Measurements from ENCODE around the gene BIVM. TPM values are rescaled to one million over a fixed set of nuclear protein-coding genes. Genes with fewer than 3 reads are reported as not detected.
"Not testable (repeated sequence)": the region's sequence is repeated elsewhere in the genome, so short reads cannot be mapped to it uniquely, and the experiment has no call there.

Gene BIVM
- polyA plus RNA-seq, 2 donors, result 4.4 to 8.3 TPM

DNA sequence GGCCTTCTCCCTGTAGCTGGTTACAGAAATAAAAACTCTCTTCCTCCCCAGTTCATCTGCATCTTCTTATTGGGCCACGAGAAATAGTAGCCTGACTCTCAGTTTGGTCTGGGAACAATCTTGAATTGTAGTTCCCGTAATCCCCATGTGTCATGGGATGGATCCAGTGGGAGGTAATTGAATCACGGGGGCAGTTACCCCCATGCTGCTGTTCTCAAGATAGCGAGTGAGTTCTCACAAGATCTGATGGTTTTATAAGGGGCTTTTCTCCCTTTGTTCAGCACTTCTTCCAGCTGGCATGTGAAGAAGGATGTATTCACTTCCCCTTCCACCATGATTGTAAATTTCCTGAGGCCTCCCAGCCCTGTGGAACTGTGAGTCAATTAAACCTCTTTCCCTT is 18.3 kb upstream of the BIVM start:
- not testable (repeated sequence) for H3K27me3 ChIP-seq (ENCODE audit: control insufficient read depth in 1 of 2, insufficient read depth in 2 of 2, low read length in 2 of 2)

DNA sequence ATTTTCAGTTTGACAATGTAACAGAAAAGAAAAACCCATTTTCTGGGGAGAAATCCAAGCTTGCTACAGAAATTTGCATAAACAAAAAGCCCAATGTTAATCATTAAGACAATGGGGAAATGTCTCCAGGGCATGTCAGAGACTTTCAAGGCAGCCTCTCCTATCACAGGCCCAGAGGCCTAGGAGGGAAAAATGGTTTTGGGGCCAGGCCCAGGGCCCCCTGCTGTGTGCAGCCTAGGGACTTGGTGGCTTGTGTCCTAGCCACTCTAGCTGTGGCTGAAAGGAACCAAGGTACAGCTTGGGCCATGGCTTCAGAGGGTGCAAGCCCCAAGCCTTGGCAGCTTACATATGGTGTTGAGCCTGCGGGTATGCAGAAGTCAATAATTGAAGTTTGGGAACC is 17.3 kb upstream of the BIVM start:
- Histone ChIP-seq H3K4me3 (ENCODE audit: low read depth in 1 of 2, low read length in 2 of 2) (no peak overlapping the region), H3K9me3 (ENCODE audit: control insufficient read depth in 2 of 2, insufficient read depth in 1 of 2, low read depth in 1 of 2, low read length in 1 of 2) (no peaks in the 10 kb centered on the region), H3K27me3 (ENCODE audit: control insufficient read depth in 1 of 2, insufficient read depth in 2 of 2, low read length in 2 of 2) (no peaks in the 10 kb centered on the region), H3K4me1 (ENCODE audit: control insufficient read depth in 2 of 2, insufficient read depth in 2 of 2, low read length in 1 of 2) (no peaks in the 10 kb centered on the region), H3K36me3 (ENCODE audit: control insufficient read depth in 2 of 2, insufficient read depth in 2 of 2, low read length in 1 of 2) (no peaks in the 10 kb centered on the region), H3K27ac (ENCODE audit: low read depth in 2 of 2, low read length in 1 of 2) (no peak overlapping the region)
- 99 to 100% methylated on average over 1 of the region's 1 CpG for WGBS, 2 donors

More for the DNA sequence above, 18.3 kb upstream of the BIVM start:
- not testable (repeated sequence) for H3K9me3 ChIP-seq (ENCODE audit: control insufficient read depth in 2 of 2, insufficient read depth in 1 of 2, low read depth in 1 of 2, low read length in 1 of 2); H3K36me3 ChIP-seq (ENCODE audit: control insufficient read depth in 2 of 2, insufficient read depth in 2 of 2, low read length in 1 of 2); H3K4me3 ChIP-seq (ENCODE audit: low read depth in 1 of 2, low read length in 2 of 2); H3K27ac ChIP-seq (ENCODE audit: low read depth in 2 of 2, low read length in 1 of 2); H3K4me1 ChIP-seq (ENCODE audit: control insufficient read depth in 2 of 2, insufficient read depth in 2 of 2, low read length in 1 of 2)
- 89 to 91% methylated on average over 4 of the region's 4 CpGs for WGBS, 2 donors

DNA sequence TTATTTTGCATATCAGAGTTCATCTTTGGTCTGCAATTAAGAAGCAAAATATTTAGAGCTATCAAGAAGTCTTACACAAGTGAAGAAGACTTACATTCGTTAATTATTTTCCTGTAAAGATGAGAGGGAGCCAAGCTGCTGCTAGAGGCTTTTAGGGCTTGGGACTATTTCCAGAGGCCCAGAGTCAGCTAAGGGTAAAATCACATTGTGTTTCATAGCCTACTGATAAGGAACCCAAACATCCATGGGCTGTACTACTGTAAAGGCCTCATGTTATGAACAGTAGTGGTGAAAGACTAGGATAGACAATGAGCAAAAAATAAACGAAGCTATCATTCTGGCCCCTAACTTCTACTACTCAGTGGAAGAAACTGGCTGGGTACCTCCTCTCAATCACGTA is 14.4 kb upstream of the BIVM start:
- no peaks in the 10 kb centered on the region for H3K27me3 ChIP-seq (ENCODE audit: control insufficient read depth in 1 of 2, insufficient read depth in 2 of 2, low read length in 2 of 2)
- no peak overlapping the region for H3K4me3 ChIP-seq (ENCODE audit: low read depth in 1 of 2, low read length in 2 of 2)
- H3K36me3 ChIP-seq (ENCODE audit: control insufficient read depth in 2 of 2, insufficient read depth in 2 of 2, low read length in 1 of 2), result no peaks in the 10 kb centered on the region
- no peaks in the 10 kb centered on the region for H3K9me3 ChIP-seq (ENCODE audit: control insufficient read depth in 2 of 2, insufficient read depth in 1 of 2, low read depth in 1 of 2, low read length in 1 of 2)
- H3K27ac ChIP-seq (ENCODE audit: low read depth in 2 of 2, low read length in 1 of 2), result no peak overlapping the region
- H3K4me1 ChIP-seq (ENCODE audit: control insufficient read depth in 2 of 2, insufficient read depth in 2 of 2, low read length in 1 of 2), result no peaks in the 10 kb centered on the region
- WGBS, 2 donors, result 86 to 90% methylated on average over 3 of the region's 3 CpGs

DNA sequence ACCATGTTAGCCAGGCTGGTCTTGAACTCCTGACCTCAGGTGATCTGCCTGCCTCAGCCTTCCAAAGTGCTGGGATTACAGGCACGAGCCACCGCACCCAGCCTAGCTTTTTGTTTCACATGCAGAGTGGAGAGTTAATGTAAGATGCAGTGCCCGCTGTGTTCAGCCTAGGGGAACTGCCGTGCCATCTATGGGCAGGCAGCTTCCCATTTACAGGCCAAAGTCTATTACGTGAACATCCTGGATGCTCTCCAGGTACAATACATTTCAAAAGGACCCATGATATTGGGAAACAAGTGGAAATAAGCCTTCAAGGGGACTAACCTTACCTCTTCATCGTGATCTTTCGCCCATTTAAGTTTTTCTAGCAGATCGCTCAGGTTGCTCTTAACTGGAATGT is 10.2 kb upstream of the BIVM start:
- Histone ChIP-seq H3K27me3 (ENCODE audit: control insufficient read depth in 1 of 2, insufficient read depth in 2 of 2, low read length in 2 of 2) (no peaks in the 10 kb centered on the region), H3K27ac (ENCODE audit: low read depth in 2 of 2, low read length in 1 of 2) (no peak overlapping the region), H3K9me3 (ENCODE audit: control insufficient read depth in 2 of 2, insufficient read depth in 1 of 2, low read depth in 1 of 2, low read length in 1 of 2) (no peaks in the 10 kb centered on the region), H3K4me3 (ENCODE audit: low read depth in 1 of 2, low read length in 2 of 2) (no peak overlapping the region), H3K4me1 (ENCODE audit: control insufficient read depth in 2 of 2, insufficient read depth in 2 of 2, low read length in 1 of 2) (no peaks in the 10 kb centered on the region), H3K36me3 (ENCODE audit: control insufficient read depth in 2 of 2, insufficient read depth in 2 of 2, low read length in 1 of 2) (no peaks in the 10 kb centered on the region)
- 92 to 96% methylated on average over 8 of the region's 8 CpGs for WGBS, 2 donors

DNA sequence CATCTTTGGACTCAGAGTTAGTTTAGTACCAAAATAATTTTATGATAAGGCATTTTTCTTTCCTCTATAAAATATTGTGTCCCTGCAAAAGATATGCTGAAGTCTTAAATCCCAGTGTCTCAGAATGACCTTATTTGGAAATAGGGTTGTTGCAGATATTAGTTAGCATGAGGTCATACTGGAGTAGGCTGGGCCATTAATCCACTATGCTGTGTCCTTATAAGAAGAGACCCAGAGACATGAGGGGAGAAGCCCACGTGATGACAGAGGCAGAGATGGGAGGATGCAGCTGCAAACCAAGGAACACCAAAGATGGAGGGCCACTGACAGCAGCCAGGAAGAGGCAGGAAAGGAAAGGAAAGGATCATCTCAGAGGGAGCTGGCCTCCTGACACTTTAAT is 6.5 kb upstream of the BIVM start:
- no peaks in the 10 kb centered on the region for H3K36me3 ChIP-seq (ENCODE audit: control insufficient read depth in 2 of 2, insufficient read depth in 2 of 2, low read length in 1 of 2)

DNA sequence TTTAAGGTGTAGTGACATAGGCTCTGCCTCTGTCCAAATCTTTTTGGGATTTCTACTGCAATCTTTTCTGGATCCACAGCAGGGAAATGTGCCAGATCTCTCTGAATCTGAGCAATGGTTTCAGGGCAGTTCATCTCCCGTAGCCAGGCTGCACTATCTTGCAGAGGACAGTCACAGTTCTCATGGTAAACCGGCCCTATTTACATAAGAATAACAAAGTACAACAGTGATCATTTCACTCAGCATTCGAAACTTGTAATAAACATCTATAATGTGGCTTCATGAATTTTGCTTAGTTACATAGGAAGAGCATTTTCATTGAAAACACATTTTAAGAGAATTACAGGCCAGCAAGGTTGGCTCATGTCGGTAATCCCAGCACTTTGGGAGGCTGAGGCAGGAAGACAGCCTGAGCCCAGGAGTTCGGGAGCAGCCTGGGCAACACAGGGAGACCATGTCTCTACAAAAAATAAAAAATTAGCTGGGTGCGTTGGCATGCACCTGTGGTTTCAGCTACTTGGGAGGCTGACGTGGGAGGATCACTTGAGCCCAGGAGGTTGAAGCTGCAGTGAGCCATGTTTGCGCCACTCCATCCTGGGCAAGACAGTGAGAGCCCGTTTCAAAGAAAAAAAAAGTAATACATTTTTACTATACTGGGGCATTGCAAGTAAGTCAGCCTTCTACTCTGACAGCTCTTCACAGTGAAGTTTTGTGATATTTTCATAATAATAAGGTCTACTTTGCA is 5.1 kb upstream of the BIVM start:
- no peaks in the 10 kb centered on the region for H3K9me3 ChIP-seq (ENCODE audit: control insufficient read depth in 2 of 2, insufficient read depth in 1 of 2, low read depth in 1 of 2, low read length in 1 of 2)
- H3K36me3 ChIP-seq (ENCODE audit: control insufficient read depth in 2 of 2, insufficient read depth in 2 of 2, low read length in 1 of 2), result no peaks in the 10 kb centered on the region
- H3K27ac ChIP-seq (ENCODE audit: low read depth in 2 of 2, low read length in 1 of 2), result no peak overlapping the region
- no peak overlapping the region for H3K4me3 ChIP-seq (ENCODE audit: low read depth in 1 of 2, low read length in 2 of 2)
- no peaks in the 10 kb centered on the region for H3K27me3 ChIP-seq (ENCODE audit: control insufficient read depth in 1 of 2, insufficient read depth in 2 of 2, low read length in 2 of 2)
- H3K4me1 ChIP-seq (ENCODE audit: control insufficient read depth in 2 of 2, insufficient read depth in 2 of 2, low read length in 1 of 2), result no peaks in the 10 kb centered on the region
- WGBS, 2 donors, result 90 to 92% methylated on average over 9 of the region's 9 CpGs

More for the DNA sequence above, 6.5 kb upstream of the BIVM start:
- no peaks in the 10 kb centered on the region for H3K27me3 ChIP-seq (ENCODE audit: control insufficient read depth in 1 of 2, insufficient read depth in 2 of 2, low read length in 2 of 2)
- no peak overlapping the region for H3K4me3 ChIP-seq (ENCODE audit: low read depth in 1 of 2, low read length in 2 of 2)
- H3K9me3 ChIP-seq (ENCODE audit: control insufficient read depth in 2 of 2, insufficient read depth in 1 of 2, low read depth in 1 of 2, low read length in 1 of 2), result no peaks in the 10 kb centered on the region
- 61 to 80% methylated on average over 1 of the region's 1 CpG for WGBS, 2 donors
- H3K4me1 ChIP-seq (ENCODE audit: control insufficient read depth in 2 of 2, insufficient read depth in 2 of 2, low read length in 1 of 2), result no peaks in the 10 kb centered on the region
- no peak overlapping the region for H3K27ac ChIP-seq (ENCODE audit: low read depth in 2 of 2, low read length in 1 of 2)

DNA sequence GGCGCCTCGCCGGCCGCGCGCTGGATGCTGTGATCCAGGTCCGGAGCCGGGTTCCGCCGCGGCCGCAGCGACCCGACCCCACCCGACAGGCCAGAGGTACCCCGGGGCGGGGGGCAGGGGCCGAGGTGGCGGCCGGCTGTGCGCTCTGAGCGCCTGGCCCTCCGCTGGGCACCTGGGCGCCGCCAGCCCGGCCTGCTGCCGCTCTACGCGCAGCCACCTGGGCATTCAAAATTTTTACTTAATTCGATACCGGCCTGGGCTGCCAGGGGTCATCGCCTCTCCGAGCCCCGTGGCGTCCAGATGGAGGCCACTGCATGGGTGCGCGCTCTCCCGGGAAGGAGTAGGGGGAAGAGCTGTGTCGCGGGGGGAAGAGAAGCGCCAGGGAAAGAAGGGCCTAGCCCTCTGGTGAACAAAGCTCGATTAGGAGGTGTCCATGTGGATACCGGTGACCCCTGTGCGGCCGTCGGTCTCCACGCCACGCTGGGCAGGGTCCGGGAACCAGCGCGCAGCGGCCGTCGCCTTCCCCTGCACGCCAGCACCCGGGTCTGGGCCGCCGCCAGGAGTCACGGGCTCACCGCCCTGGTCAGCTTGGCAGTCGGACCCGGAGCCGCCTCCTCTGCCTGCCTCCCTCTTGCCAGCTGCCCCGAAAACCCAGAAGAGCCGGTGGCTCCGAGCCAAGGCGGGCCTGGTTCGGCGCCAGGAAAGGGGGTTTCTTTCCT is 666 bp downstream of the BIVM start:
- Histone ChIP-seq H3K4me3 (ENCODE audit: low read depth in 1 of 2, low read length in 2 of 2) (peak overlapping the region; percentile 59 to 76), H3K9me3 (ENCODE audit: control insufficient read depth in 2 of 2, insufficient read depth in 1 of 2, low read depth in 1 of 2, low read length in 1 of 2) (no peaks in the 10 kb centered on the region), H3K27ac (ENCODE audit: low read depth in 2 of 2, low read length in 1 of 2) (peak overlapping the region; percentile 58 to 73), H3K4me1 (ENCODE audit: control insufficient read depth in 2 of 2, insufficient read depth in 2 of 2, low read length in 1 of 2) (peaks cover 0 to 2% of the 10 kb centered on the region in 2 donors), H3K27me3 (ENCODE audit: control insufficient read depth in 1 of 2, insufficient read depth in 2 of 2, low read length in 2 of 2) (no peaks in the 10 kb centered on the region), H3K36me3 (ENCODE audit: control insufficient read depth in 2 of 2, insufficient read depth in 2 of 2, low read length in 1 of 2) (no peaks in the 10 kb centered on the region)
- WGBS, 2 donors, result 0 to 1% methylated on average over 59 to 69 of the region's 69 CpGs

DNA sequence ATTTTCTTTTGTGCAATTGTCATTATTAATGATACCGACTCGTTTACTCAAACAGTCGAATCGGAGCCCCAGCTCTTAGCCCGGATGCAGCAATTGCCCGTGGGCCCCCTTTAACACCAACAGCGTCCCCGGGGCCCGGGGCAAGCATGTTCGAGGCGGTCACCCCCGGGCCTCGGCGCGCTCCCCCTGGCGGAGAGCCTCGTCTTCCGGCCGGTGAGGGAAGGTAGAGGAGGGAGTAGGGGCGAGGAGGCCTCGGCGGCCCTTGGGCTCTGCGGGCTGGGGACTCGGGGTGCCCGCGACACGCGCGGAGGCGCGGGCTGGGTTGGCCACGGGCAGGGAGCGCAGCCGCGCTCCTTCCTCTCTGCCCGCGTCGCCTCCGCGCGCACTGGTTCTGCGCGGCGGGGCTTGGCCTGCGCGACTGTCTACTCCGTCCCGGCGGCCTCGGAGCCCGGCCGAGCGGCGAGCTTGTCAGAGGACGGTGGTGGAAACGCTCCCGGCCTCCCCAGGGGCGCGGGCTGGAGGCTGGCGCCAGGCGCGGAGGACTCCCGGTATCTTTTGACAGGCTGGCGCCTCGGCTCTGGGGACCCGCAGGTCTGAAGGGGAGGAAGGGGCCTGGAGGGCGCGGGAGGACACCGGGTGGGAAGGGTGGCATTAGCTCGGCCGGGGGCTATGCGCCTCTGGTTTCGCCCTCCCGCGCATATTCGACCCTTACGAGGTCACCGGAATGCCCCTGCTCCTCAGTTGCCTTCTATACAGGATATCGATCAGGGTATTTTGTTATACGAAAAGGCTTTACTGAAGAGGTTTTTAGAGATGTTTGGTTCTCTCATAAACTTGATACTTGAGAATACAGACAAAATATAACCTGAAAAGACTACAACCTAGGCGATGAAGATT is 1.5 kb downstream of the BIVM start:
- no peaks in the 10 kb centered on the region for H3K36me3 ChIP-seq (ENCODE audit: control insufficient read depth in 2 of 2, insufficient read depth in 2 of 2, low read length in 1 of 2)
- 1 to 2% methylated on average over 79 to 81 of the region's 81 CpGs for WGBS, 2 donors
- peak overlapping the region; percentile 59 to 76 for H3K4me3 ChIP-seq (ENCODE audit: low read depth in 1 of 2, low read length in 2 of 2)
- H3K9me3 ChIP-seq (ENCODE audit: control insufficient read depth in 2 of 2, insufficient read depth in 1 of 2, low read depth in 1 of 2, low read length in 1 of 2), result no peaks in the 10 kb centered on the region
- H3K4me1 ChIP-seq (ENCODE audit: control insufficient read depth in 2 of 2, insufficient read depth in 2 of 2, low read length in 1 of 2), result peaks cover 0 to 2% of the 10 kb centered on the region in 2 donors
- H3K27me3 ChIP-seq (ENCODE audit: control insufficient read depth in 1 of 2, insufficient read depth in 2 of 2, low read length in 2 of 2), result no peaks in the 10 kb centered on the region
- H3K27ac ChIP-seq (ENCODE audit: low read depth in 2 of 2, low read length in 1 of 2), result peak overlapping the region; percentile 58 to 73

DNA sequence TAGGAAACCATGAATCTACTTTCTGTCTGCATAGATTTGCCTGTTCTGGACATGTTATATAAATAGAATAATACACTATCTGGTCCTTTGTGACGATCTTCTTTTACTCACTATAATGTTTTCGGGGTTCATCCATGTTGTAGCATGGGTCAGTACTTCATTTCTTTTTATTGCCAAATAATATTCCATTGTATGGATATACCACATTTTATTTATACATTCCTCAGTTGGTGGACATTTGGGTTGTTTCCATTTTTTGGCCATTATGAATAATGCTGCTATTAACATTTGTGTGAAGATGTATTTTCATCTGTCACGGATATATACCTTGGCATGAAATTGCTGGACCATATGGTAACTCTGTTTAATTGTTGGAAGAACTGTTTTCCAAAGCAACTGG is 6.8 kb downstream of the BIVM start:
- Histone ChIP-seq H3K4me3 (ENCODE audit: low read depth in 1 of 2, low read length in 2 of 2) (no peak overlapping the region), H3K27me3 (ENCODE audit: control insufficient read depth in 1 of 2, insufficient read depth in 2 of 2, low read length in 2 of 2) (no peaks in the 10 kb centered on the region), H3K36me3 (ENCODE audit: control insufficient read depth in 2 of 2, insufficient read depth in 2 of 2, low read length in 1 of 2) (no peaks in the 10 kb centered on the region), H3K27ac (ENCODE audit: low read depth in 2 of 2, low read length in 1 of 2) (no peak overlapping the region), H3K4me1 (ENCODE audit: control insufficient read depth in 2 of 2, insufficient read depth in 2 of 2, low read length in 1 of 2) (peaks cover 0 to 2% of the 10 kb centered on the region in 2 donors), H3K9me3 (ENCODE audit: control insufficient read depth in 2 of 2, insufficient read depth in 1 of 2, low read depth in 1 of 2, low read length in 1 of 2) (peaks cover 0 to 1% of the 10 kb centered on the region in 2 donors)
- 96 to 97% methylated on average over 3 of the region's 3 CpGs for WGBS, 2 donors

Measured in esophagus (tissue), 2 donors.